K562 (cell line): ENCODE measurements around the gene MYH11. TPM values are rescaled to one million over a fixed set of nuclear protein-coding genes. Genes with fewer than 3 reads are reported as not detected.

Source experiments
- ATAC-seq: fragments of 200-7000 bp; cut with Tn5 transposase; 3 replicates; pipeline ENCODE4 v1.9.1; 2020; ENCODE audit warnings: moderate library complexity
- BruUV-seq: library from RNA; stranded (reverse); fragments of 400-500 nt; replicated peaks from 2 replicates; lab custom pipeline; 2021; lab: Mats Ljungman, UMichigan
- CTCF ChIA-PET: fragments of 300-600 bp; formaldehyde crosslinking; extraction: SDS; loops from one replicate; lab custom pipeline; 2021; ENCODE audit warnings: low intra/inter-chr PET ratio; lab: Yijun Ruan, JAX
- POLR2A ChIA-PET: fragments of 300-600, 350-650 bp; sonication (Branson Sonifier 250); formaldehyde crosslinking; extraction: SDS; loops from one replicate; lab custom pipeline; 2021; ENCODE audit warnings: antibody characterized with exemption, inconsistent platforms; lab: Yijun Ruan, JAX
- DNase-seq, 4 experiments: peaks; one replicate each; pipeline versions ENCODE4 v3.0.0 to v3.0.0-alpha.2; 2011 to 2018; ENCODE audit warnings: low spot score in 3 of 4, mixed read lengths in 3 of 4; ENCODE audit errors: extremely low read depth in 1 of 4
- FAIRE-seq: peaks from 2 replicates; lab custom pipeline; 2011; peaks lifted over from hg19 to GRCh38; lab: Jason Lieb, UNC
- H2AFZ ChIP-seq: 2 replicates; pipeline ENCODE4 v1.6.0; 2011; ENCODE audit warnings: low read depth, low read length, control low read depth, inconsistent platforms
- H3K27ac ChIP-seq: fragments of 200-600 bp; 3 replicates; pipeline ENCODE4 v1.8.0; 2011; ENCODE audit warnings: low read depth, mild to moderate bottlenecking, control low read depth, inconsistent platforms, low read length, moderate library complexity, mixed read lengths; ENCODE audit errors: extremely low read depth
- H3K27me3 ChIP-seq, 2 experiments: fragments of 300-600 bp in 1 of 2; 2 replicates in 1 of 2; 3 replicates in 1 of 2; pipeline versions ENCODE4 v1.6.0 to v1.8.0; 2011; ENCODE audit warnings: inconsistent platforms in 2 of 2, low read length in 2 of 2, mild to moderate bottlenecking in 1 of 2, mixed read lengths in 1 of 2, moderate library complexity in 1 of 2; ENCODE audit not compliant: control insufficient read depth in 2 of 2, insufficient read depth in 2 of 2
- H3K36me3 ChIP-seq: fragments of 300-600 bp; 3 replicates; pipeline ENCODE4 v1.8.0; 2011; ENCODE audit warnings: mild to moderate bottlenecking, low read length, inconsistent platforms; ENCODE audit not compliant: control insufficient read depth, insufficient read depth
- H3K4me1 ChIP-seq, 2 experiments: fragments of 200-600 bp in 1 of 2; replicated peaks in 1 of 2; 2 replicates in 1 of 2; 3 replicates in 1 of 2; pipeline versions ENCODE4 v1.5.1 to v1.8.0; 2011; ENCODE audit warnings: inconsistent platforms in 2 of 2, low read length in 2 of 2, mild to moderate bottlenecking in 1 of 2, mixed read lengths in 1 of 2, moderate library complexity in 1 of 2; ENCODE audit not compliant: control insufficient read depth in 2 of 2, insufficient read depth in 2 of 2
- H3K4me2 ChIP-seq: 2 replicates; pipeline ENCODE4 v1.6.1; 2011; ENCODE audit warnings: low read length, control low read depth, inconsistent platforms, mixed read lengths; ENCODE audit not compliant: insufficient read depth
- H3K4me3 ChIP-seq: fragments of 200-600 bp; sonication (generic), shearing (Covaris generic); 2 replicates; pipeline ENCODE4 v1.5.1; 2016; ENCODE audit warnings: control low read depth, inconsistent platforms
- H3K79me2 ChIP-seq: fragments of 200-600 bp; 3 replicates; pipeline ENCODE4 v1.8.0; 2011; ENCODE audit warnings: low read length, inconsistent platforms; ENCODE audit not compliant: control insufficient read depth, insufficient read depth
- H3K9ac ChIP-seq, 2 experiments: 2 replicates each; pipeline versions ENCODE4 v1.6.0 to v1.6.1; 2011; ENCODE audit warnings: low read depth in 2 of 2, low read length in 2 of 2, control low read depth in 1 of 2, inconsistent platforms in 1 of 2, mild to moderate bottlenecking in 1 of 2, mixed read lengths in 1 of 2; ENCODE audit not compliant: insufficient read depth in 1 of 2
- H3K9me1 ChIP-seq: one replicate; pipeline ENCODE4 v1.6.0; 2011; ENCODE audit warnings: inconsistent platforms, mild to moderate bottlenecking, low read length, moderate library complexity; ENCODE audit not compliant: control insufficient read depth, insufficient read depth
- H3K9me3 ChIP-seq: replicated peaks from 2 replicates; pipeline ENCODE4 v1.5.1; 2011; ENCODE audit warnings: low read depth, low read length, inconsistent platforms; ENCODE audit not compliant: control insufficient read depth, insufficient read depth
- H4K20me1 ChIP-seq: replicated peaks from 2 replicates; pipeline ENCODE4 v1.6.1; 2011; ENCODE audit warnings: low read length, inconsistent platforms, mixed read lengths; ENCODE audit not compliant: control insufficient read depth, insufficient read depth
- ATF3 ChIP-seq, 2 experiments: fragments of 450-650 bp in 1 of 2; sonication (generic) in 1 of 2; formaldehyde crosslinking in 1 of 2; IDR thresholded peaks in 1 of 2; conservative IDR thresholded peaks in 1 of 2; 2 replicates each; pipeline versions ENCODE4 v1.6.1 to v1.8.1; 2016 to 2023; ENCODE audit warnings: mild to moderate bottlenecking in 2 of 2, moderate library complexity in 2 of 2, inconsistent platforms in 1 of 2, missing genetic modification reagents in 1 of 2
- CTCF ChIP-seq, 3 experiments: IDR thresholded peaks in 2 of 3; conservative IDR thresholded peaks in 1 of 3; 2 replicates each; pipeline ENCODE4 v1.5.1; 2011 to 2012; ENCODE audit warnings: low read length in 3 of 3, mild to moderate bottlenecking in 3 of 3, control low read depth in 2 of 3, improper control_type of control experiment in 1 of 3, inconsistent platforms in 1 of 3, low read depth in 1 of 3, mixed read lengths in 1 of 3, moderate library complexity in 1 of 3; ENCODE audit not compliant: insufficient read depth in 2 of 3
- DDX20 ChIP-seq: fragments of 450-650 bp; IDR thresholded peaks from 2 replicates; pipeline ENCODE4 v1.6.1; 2016; ENCODE audit warnings: missing genetic modification characterization, low read depth, mild to moderate bottlenecking, missing compliant biosample characterization, moderate library complexity
- E2F5 ChIP-seq: sonication (generic); formaldehyde crosslinking; IDR thresholded peaks from 2 replicates; pipeline ENCODE4 v1.8.0; 2022; ENCODE audit warnings: mild to moderate bottlenecking, missing genetic modification reagents
- HEY1 ChIP-seq: fragments of 250-450 bp; sonication (Bioruptor Pico); IDR thresholded peaks from 2 replicates; pipeline ENCODE4 v1.5.0; 2020; ENCODE audit warnings: mild to moderate bottlenecking, moderate library complexity, borderline replicate concordance
- HNRNPK ChIP-seq: fragments of 200-400 bp; formaldehyde crosslinking; IDR thresholded peaks from one replicate; pipeline ENCODE4 v1.6.1; 2018; ENCODE audit warnings: mild to moderate bottlenecking, low read depth, low read length; ENCODE audit not compliant: poor library complexity, severe bottlenecking
- NCOA2 ChIP-seq, 2 experiments: fragments of 450-650 bp; IDR thresholded peaks; 2 replicates each; pipeline ENCODE4 v1.6.1; 2018; ENCODE audit warnings: mild to moderate bottlenecking in 2 of 2, moderate library complexity in 1 of 2; ENCODE audit not compliant: partially characterized antibody in 2 of 2
- POLR2AphosphoS2 ChIP-seq: IDR thresholded peaks from 2 replicates; pipeline ENCODE4 v1.6.1; 2012; ENCODE audit warnings: low read length, improper control_type of control experiment
- POLR2G ChIP-seq: fragments of 200-400 bp; formaldehyde crosslinking; IDR thresholded peaks from 2 replicates; pipeline ENCODE4 v1.6.1; 2017; ENCODE audit warnings: low read depth, mild to moderate bottlenecking, antibody characterized with exemption, low read length, moderate library complexity
- RFX1 ChIP-seq: fragments of 450-650 bp; IDR thresholded peaks from 2 replicates; pipeline ENCODE4 v1.6.1; 2016; ENCODE audit warnings: mild to moderate bottlenecking, moderate library complexity
- SFPQ ChIP-seq: fragments of 200-400 bp; formaldehyde crosslinking; IDR thresholded peaks from 2 replicates; pipeline ENCODE4 v1.6.1; 2017; ENCODE audit warnings: mild to moderate bottlenecking, low read depth, low read length, moderate library complexity
- SMARCA5 ChIP-seq: fragments of 450-650 bp; IDR thresholded peaks from 2 replicates; pipeline ENCODE4 v1.6.1; 2016
- SNAPC5 ChIP-seq: fragments of 250-450 bp; sonication (Bioruptor Pico); IDR thresholded peaks from 2 replicates; pipeline ENCODE4 v1.8.0; 2021; ENCODE audit warnings: moderate library complexity, mild to moderate bottlenecking, inconsistent platforms
- ZNF57 ChIP-seq: fragments of 450-650 bp; formaldehyde crosslinking; IDR thresholded peaks from 2 replicates; pipeline ENCODE4 v1.4.0; 2020; ENCODE audit warnings: mild to moderate bottlenecking, moderate library complexity
- ZNF696 ChIP-seq: fragments of 250-450 bp; sonication (Bioruptor Pico); conservative IDR thresholded peaks from 2 replicates; pipeline ENCODE4 v1.4.0; 2020; ENCODE audit warnings: mild to moderate bottlenecking, moderate library complexity
- WGBS: fragments of 100-300 bp; shearing (Covaris generic); methylation state at CpG from one replicate; pipeline ENCODE4 v1.1.6; 2016; ENCODE audit warnings: low coverage, mixed read lengths; ENCODE audit not compliant: insufficient coverage; ENCODE audit errors: missing lambda C conversion rate; 5-methylcytosine and 5-hydroxymethylcytosine counted together
- in situ Hi-C: fragments of 300-500 bp; cut with MboI; formaldehyde crosslinking; loops from 4 replicates; pipeline ENCODE4 v1.15.0; 2018; ENCODE audit warnings: inconsistent platforms, mixed read lengths
- intact Hi-C: fragments of 100-400 bp; cut with micrococcal nuclease; formaldehyde crosslinking; loops from 2 replicates; pipeline ENCODE4 v1.14.2; 2022
- polyA plus RNA-seq, 8 experiments: library from polyadenylated mRNA; depleted of rRNA in 4 of 8; stranded (reverse) in 5 of 8; unstranded in 3 of 8; fragments of >200 nt; fragmentation: Nextera tagmentation in 2 of 8; fragmentation: Illumina TruSeq in 1 of 8; extraction: Ambion mirVana in 2 of 8; extraction: Trizol in 1 of 8; gene quantifications; 2 replicates each; pipeline versions ENCODE4 v1.2.1 to v1.2.3, GENCODE V29; 2011 to 2014; ENCODE audit warnings: inconsistent platforms in 1 of 8, missing spikeins in 1 of 8
- total RNA-seq, 7 experiments: library from RNA; depleted of rRNA in 6 of 7; stranded (reverse); fragments of >200 nt in 6 of 7; fragmentation: Illumina TruSeq in 2 of 7; extraction: Trizol in 2 of 7; gene quantifications; 2 replicates each; pipeline versions ENCODE4 v1.2.1 to v1.2.3, GENCODE V29; 2011 to 2021; ENCODE audit warnings: low replicate concordance in 1 of 7

The MYH11 gene
- total and polyA plus RNA-seq, 9 of the 15 experiments (the other 6 are each of a cell fraction or from before 2014, with no cell fraction given) = 0.05 to 0.47 (median 0.08) TPM; not detected in 5

GRCh38 chr16:15746332-15746731 is 110.5 kb downstream of the MYH11 start:
- H3K9me3 ChIP-seq = no peaks in the 10 kb centered on the region
- intact Hi-C loops (no loop called here), in situ Hi-C loops (no loop called here)
- FAIRE-seq = no peak
- H2AFZ ChIP-seq = no peak overlapping the region
- no peak overlapping the region for H3K4me3 ChIP-seq
- H3K4me1 ChIP-seq = peaks cover 0 to 4% of the 10 kb centered on the region in 2 experiments; a peak in 2 of 5 replicates
- CTCF ChIA-PET = interaction anchor here (0.6 kb wide), 1 partner anchor 669 kb away, joined by 3 read pairs; no protein-coding TSS in a partner anchor
- H3K79me2 ChIP-seq = no peaks in the 10 kb centered on the region
- BruUV-seq = no TSS peak
- H3K36me3 ChIP-seq = no peaks in the 10 kb centered on the region
- H3K4me2 ChIP-seq = no peak overlapping the region
- H3K27ac ChIP-seq = no peak overlapping the region
- no peaks in the 10 kb centered on the region; the same call in 1 of the 2 replicates for H4K20me1 ChIP-seq
- no peaks in the 10 kb centered on the region for H3K9me1 ChIP-seq
- no peak for ATAC-seq
- no peak for DNase-seq
- no peak overlapping the region for H3K9ac ChIP-seq
- WGBS = 16% methylated on average over 6 of the region's 6 CpGs
- POLR2A ChIA-PET = no interaction called here
- H3K27me3 ChIP-seq = peaks cover 13 to 42% of the 10 kb centered on the region in 2 experiments; a peak in 4 of 5 replicates
- TF ChIP-seq HEY1 = no peak
- TF ChIP-seq ATF3 (IDR thresholded peaks at IDR 0.05) = no peak
- no peak for TF ChIP-seq ATF3 (CRISPR knock-in tag; conservative IDR thresholded peaks at IDR 0.05)
- TF ChIP-seq SFPQ = no peak
- no peak for TF ChIP-seq HNRNPK
- TF ChIP-seq DDX20 (tag) = no peak
- TF ChIP-seq ZNF57 (CRISPR knock-in tag) = no peak
- no peak for TF ChIP-seq RFX1
- no peak for TF ChIP-seq E2F5 (CRISPR knock-in tag)
- no peak for TF ChIP-seq SMARCA5
- no peak for TF ChIP-seq SNAPC5
- TF ChIP-seq NCOA2 (IDR thresholded peaks at IDR 0.05; ENCODE audit: partially characterized antibody in 2 of 2) = no peak
- TF ChIP-seq POLR2G = no peak
- no peak for TF ChIP-seq ZNF696 (CRISPR knock-in tag)
- TF ChIP-seq CTCF (IDR thresholded peaks at IDR 0.05 in 2 of 3, conservative IDR thresholded peaks at IDR 0.05 in 1 of 3; ENCODE audit: insufficient read depth in 2 of 3, low read depth in 1 of 3, low read length in 3 of 3) = no peak
- no peak for TF ChIP-seq POLR2AphosphoS2
